ENCODE results near the gene DNAJC24.

The DNAJC24 gene

DNA sequence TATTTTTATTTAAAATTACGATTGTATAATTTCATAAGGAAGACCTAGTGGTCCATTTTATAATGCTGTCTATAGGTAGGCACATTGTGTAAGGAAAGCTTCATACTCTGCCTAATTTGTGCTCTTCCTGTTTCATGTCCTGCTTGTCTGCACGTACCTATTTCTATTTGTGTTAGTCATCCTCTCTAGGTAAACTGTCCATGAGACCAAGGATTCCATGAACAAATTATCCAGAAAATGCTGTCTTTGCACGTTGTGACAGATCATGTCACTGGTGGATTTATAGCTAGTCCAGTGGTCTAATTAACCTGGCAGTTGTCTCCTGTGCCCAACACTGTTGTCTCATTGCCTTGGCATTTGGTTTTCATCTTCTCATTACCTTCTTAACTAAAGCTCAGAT is 44.7 kb downstream of the DNAJC24 start:
- DNase-seq (ENCODE audit: low read depth in 2 of 2, low spot score in 1 of 2): no peak

DNA sequence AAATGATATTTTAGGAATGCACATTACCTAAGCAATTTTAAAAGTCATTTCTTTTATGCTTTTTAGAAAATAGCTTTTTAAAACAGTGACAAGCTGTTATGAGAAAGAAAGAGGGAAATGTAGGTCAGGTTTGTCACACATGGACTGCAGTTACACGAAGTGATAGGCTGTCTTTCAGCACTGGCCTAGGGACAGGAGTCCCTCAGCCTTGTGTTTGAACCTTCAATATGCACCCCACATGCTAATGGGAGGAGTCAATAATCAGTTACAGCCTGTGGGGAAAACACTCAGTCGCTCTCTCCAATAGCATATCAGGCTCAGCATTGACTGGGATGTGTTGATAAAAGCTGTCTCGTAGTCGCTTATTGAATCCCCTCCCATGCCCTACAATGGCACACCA is 45.8 kb downstream of the DNAJC24 start:
- no peak for DNase-seq (ENCODE audit: low read depth in 2 of 2, low spot score in 1 of 2)

DNA sequence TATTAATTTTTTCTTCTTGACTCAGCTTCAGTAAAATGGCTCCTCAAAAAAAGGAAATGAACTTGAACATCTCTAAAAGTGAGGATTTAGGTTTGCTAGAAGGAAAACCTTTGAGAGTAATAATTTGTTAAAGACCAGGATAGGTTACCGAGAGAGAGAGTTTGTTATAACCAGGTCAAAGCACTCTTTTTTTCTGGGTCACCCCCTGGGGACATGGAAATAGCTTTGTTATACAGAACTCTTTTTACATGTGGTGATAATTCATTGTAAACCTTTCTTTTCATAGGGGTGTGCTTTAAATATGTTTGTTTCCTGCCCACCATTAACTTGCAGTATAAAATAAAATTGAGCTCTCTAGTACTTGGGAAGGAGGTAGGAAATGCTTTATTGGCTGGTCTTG is 47.7 kb downstream of the DNAJC24 start:
- DNase-seq (ENCODE audit: low read depth in 2 of 2, low spot score in 1 of 2): no peak

DNA sequence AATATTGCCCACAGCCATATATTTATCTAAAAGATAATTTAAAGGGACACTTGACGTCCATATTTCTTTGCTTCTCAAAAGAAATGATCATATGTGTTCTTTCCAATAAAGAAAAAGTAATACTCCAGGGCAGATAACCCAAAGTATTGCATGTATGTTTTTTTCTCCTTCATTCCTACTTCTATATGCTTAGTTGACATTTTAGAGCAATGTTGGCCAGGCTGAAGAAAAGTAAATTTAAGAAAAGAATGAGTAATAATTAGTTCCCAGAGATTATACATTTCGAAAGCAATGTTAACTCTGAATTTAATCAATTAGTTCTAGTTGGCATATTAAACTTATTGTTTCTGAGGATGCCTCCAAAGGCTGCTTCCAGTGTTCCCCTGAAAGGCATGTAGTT is 48.2 kb downstream of the DNAJC24 start:
- no peak for DNase-seq (ENCODE audit: low read depth in 2 of 2, low spot score in 1 of 2)

- no peak for DNase-seq (ENCODE audit: low read depth in 2 of 2, low spot score in 1 of 2)
Measured at GRCh38 chr11:31419138-31419537, 49.5 kb downstream of the DNAJC24 start.

- DNase-seq (ENCODE audit: low read depth in 2 of 2, low spot score in 1 of 2): no peak
Measured at GRCh38 chr11:31419669-31420068, 50.0 kb downstream of the DNAJC24 start.

- no peak for DNase-seq (ENCODE audit: low read depth in 2 of 2, low spot score in 1 of 2)
Measured at GRCh38 chr11:31421820-31422219, 52.2 kb downstream of the DNAJC24 start.

- no peak for DNase-seq (ENCODE audit: low read depth in 2 of 2, low spot score in 1 of 2)
Measured at GRCh38 chr11:31422703-31423102, 53.0 kb downstream of the DNAJC24 start.

- no peak for DNase-seq (ENCODE audit: low read depth in 2 of 2, low spot score in 1 of 2)
Measured at GRCh38 chr11:31424652-31425051, 55.0 kb downstream of the DNAJC24 start.

- DNase-seq (ENCODE audit: low read depth in 2 of 2, low spot score in 1 of 2): no peak
Measured at GRCh38 chr11:31433851-31434250, 64.2 kb downstream of the DNAJC24 start.

DNA sequence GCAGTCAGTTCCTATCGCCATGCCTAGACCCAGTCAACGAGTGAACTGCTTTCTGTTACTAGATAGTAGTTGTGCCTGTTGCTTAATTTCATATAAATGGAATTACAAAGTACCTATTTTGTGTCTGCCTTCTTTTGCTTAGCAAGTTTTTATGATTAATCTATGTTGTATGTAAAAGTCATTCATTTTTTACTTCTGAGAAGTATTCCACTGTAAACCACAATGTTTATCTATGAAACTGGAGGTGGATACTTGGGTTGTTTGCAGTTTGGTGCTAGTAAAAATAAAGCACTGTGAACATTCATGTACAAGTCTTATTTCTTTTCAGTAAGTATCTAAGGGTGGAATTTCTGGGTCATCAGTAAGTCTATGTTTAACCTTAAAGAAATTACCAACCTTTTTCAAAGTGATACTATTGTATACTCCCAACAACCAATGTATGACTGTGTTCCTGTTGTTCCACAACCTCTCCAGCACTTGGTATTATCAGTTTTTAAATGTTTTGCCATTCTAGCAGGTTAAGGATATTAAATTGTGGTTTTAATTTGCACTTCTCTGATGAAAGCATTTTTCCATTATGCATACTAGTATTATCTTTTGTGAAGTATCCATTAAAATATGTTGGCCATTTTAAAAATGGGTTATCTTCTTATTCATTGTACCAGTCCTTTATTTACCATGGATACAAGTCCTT is 68.2 kb downstream of the DNAJC24 start:
- DNase-seq (ENCODE audit: low read depth in 2 of 2, low spot score in 1 of 2): no peak

- DNase-seq (ENCODE audit: low read depth in 2 of 2, low spot score in 1 of 2): no peak
Measured at GRCh38 chr11:31441296-31441695, 71.6 kb downstream of the DNAJC24 start.

- no peak for DNase-seq (ENCODE audit: low read depth in 2 of 2, low spot score in 1 of 2)
Measured at GRCh38 chr11:31442086-31442485, 72.4 kb downstream of the DNAJC24 start.

DNA sequence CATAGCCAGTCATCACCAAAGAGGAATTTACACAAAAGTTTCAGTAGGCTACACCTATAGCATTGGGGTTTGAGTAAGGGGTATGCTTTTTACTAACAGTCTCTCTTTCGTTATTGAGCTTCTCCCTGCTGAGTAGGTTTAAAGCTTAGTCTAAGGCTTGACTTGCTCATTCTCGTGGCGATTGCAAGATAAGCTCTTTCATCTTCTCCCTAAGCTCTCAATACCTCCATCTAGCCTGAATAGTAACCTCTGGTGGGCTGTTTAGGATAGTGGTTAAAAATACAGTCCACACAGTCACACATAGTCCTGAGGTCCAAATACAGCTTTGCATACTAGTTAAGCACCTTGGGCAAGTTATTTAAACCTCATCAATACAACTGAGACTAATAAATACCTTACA is 74.1 kb downstream of the DNAJC24 start:
- DNase-seq (ENCODE audit: low read depth in 2 of 2, low spot score in 1 of 2): no peak

GRCh38 chr11:31445621-31446020 is 76.0 kb downstream of the DNAJC24 start:
- DNase-seq (ENCODE audit: low read depth in 2 of 2, low spot score in 1 of 2): no peak

GRCh38 chr11:31449040-31449439 is 79.4 kb downstream of the DNAJC24 start:
- no peak for DNase-seq (ENCODE audit: low read depth in 2 of 2, low spot score in 1 of 2)

- DNase-seq (ENCODE audit: low read depth in 2 of 2, low spot score in 1 of 2): no peak
Measured at GRCh38 chr11:31450841-31451240, 81.2 kb downstream of the DNAJC24 start.

DNA sequence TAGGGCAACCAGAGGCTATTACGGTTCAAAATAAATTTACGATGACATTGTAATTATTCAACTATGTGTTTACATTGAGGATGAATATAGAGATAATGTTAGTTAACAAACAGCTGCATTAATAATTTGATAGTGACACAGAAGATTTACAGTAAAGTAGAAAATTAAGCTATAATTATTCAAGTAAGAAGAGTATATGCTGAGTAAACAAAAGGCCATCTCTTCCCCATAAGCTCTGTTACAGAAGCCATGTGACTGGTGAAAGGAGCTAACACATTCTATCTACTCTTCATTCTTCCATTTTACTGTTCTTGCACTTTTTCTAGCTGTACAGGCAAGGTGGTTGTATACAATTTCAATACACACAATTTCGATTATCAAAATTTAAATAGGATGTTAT is 85.5 kb downstream of the DNAJC24 start:
- DNase-seq (ENCODE audit: low read depth in 2 of 2, low spot score in 1 of 2): no peak

- DNase-seq (ENCODE audit: low read depth in 2 of 2, low spot score in 1 of 2): no peak
Measured at GRCh38 chr11:31464436-31464835, 94.8 kb downstream of the DNAJC24 start.

DNA sequence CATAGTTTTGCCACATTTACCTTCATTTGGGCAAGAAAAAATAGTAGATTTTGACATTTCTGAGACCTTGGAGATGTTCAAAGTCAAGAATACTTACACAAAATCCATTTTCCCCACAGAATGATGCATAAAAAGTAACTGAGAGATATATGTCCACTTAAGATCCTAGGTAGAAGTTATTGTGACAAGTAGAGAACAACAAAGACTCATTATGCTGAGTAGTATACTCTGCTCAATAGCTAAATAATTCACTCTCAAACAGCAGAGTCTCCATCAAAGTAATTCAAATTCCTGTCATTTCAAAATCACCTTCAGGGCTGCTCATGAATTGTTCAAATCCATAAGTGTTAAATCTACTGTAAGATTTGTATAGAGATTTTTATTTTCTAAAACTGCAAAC is 104.4 kb downstream of the DNAJC24 start:
- DNase-seq (ENCODE audit: low read depth in 2 of 2, low spot score in 1 of 2): no peak

- no peak for DNase-seq (ENCODE audit: low read depth in 2 of 2, low spot score in 1 of 2)
Measured at GRCh38 chr11:31477528-31478222, 108.0 kb downstream of the DNAJC24 start.

DNA sequence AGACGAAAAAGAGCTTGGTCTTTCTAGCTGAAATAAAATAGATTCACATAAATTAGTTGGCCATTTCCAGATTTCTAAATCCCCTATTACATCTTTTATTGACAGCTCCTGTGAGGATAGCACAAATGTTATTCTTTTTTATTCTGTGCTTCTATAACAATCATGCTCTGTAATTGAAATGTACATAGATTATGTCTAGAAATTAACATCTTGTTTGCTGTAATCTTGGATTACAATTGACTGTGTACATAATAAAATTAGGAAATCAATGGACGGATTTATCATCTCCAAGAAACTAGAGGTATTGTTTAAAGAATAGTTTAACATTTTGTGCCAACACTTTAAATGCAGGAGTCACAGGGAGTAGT is 108.5 kb downstream of the DNAJC24 start:
- DNase-seq (ENCODE audit: low read depth in 2 of 2, low spot score in 1 of 2): no peak

DNA sequence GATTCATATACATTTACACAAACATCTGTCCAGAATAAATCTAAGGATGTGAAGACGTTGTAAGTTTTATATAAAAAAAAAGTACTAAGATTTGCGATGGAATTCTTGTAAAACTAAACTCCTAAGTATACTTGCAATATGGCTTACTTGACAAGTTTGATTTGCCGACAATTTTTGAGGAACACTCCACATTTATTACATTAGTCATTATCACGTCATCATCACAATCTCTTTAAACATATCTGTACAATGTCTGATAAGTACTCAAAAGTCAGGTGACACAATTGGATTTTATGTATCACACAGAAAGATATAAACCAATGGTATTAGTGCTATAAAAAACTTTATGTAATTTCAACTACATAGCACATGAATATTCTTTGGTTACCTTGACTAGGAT is 109.4 kb downstream of the DNAJC24 start:
- DNase-seq (ENCODE audit: low read depth in 2 of 2, low spot score in 1 of 2): no peak
